HFFc6 (cell line): ENCODE results near the gene MYO7A. TPM values are rescaled to one million over a fixed set of nuclear protein-coding genes. Genes with fewer than 3 reads are reported as not detected.

Experiments
- DNase-seq: peaks from one replicate; pipeline ENCODE4 v3.0.0-alpha.2; 2018
- H3K27ac Mint-ChIP-seq: 2 replicates; pipeline ENCODE4 v1.8.0; 2020; ENCODE audit warnings: mild to moderate bottlenecking, mixed read lengths
- H3K27me3 Mint-ChIP-seq: 2 replicates; pipeline ENCODE4 v1.8.0; 2021; ENCODE audit warnings: mild to moderate bottlenecking, moderate library complexity, mixed read lengths; ENCODE audit not compliant: insufficient read depth
- H3K36me3 Mint-ChIP-seq: 2 replicates; pipeline ENCODE4 v1.8.0; 2021; ENCODE audit warnings: low read depth, mixed read lengths
- H3K4me1 Mint-ChIP-seq: 2 replicates; pipeline ENCODE4 v1.8.0; 2020; ENCODE audit warnings: low read depth, mixed read lengths
- H3K4me3 Mint-ChIP-seq: 2 replicates; pipeline ENCODE4 v1.8.0; 2020; ENCODE audit warnings: mild to moderate bottlenecking, moderate library complexity, mixed read lengths
- H3K9me3 Mint-ChIP-seq: 2 replicates; pipeline ENCODE4 v1.8.0; 2020; ENCODE audit warnings: mild to moderate bottlenecking, mixed read lengths
- total RNA-seq, 6 experiments: library from RNA; stranded (reverse); fragmentation: NEBNext Ultra II Directional; extraction: Animal tissue kit (Norgen Biotek cat#: 25700); gene quantifications; 2 replicates in 1 of 6; 3 replicates in 5 of 6; pipeline ENCODE4 v1.2.3, GENCODE V29; 2021
- TF ChIP-seq, protein P1 (sequence below): fragments of 200-600 bp; sonication (generic); IDR thresholded peaks from 2 replicates; pipeline ENCODE4 v1.5.0; 2021; ENCODE audit warnings: antibody characterized with exemption, mild to moderate bottlenecking

Gene MYO7A
- total RNA-seq, 6 experiments from 2014 or later: 0.05 to 0.09 TPM; not detected in 4

GRCh38 chr11:77142091-77142975 lies 14.3 kb downstream of the MYO7A start:
- no peak overlapping the region for H3K4me3 Mint-ChIP-seq
- H3K9me3 Mint-ChIP-seq: no peaks in the 10 kb centered on the region
- peaks cover 19% of the 10 kb centered on the region for H3K4me1 Mint-ChIP-seq
- no peaks in the 10 kb centered on the region for H3K36me3 Mint-ChIP-seq
- DNase-seq: no peak
- H3K27ac Mint-ChIP-seq: no peak overlapping the region
- TF ChIP-seq, protein P1, sequence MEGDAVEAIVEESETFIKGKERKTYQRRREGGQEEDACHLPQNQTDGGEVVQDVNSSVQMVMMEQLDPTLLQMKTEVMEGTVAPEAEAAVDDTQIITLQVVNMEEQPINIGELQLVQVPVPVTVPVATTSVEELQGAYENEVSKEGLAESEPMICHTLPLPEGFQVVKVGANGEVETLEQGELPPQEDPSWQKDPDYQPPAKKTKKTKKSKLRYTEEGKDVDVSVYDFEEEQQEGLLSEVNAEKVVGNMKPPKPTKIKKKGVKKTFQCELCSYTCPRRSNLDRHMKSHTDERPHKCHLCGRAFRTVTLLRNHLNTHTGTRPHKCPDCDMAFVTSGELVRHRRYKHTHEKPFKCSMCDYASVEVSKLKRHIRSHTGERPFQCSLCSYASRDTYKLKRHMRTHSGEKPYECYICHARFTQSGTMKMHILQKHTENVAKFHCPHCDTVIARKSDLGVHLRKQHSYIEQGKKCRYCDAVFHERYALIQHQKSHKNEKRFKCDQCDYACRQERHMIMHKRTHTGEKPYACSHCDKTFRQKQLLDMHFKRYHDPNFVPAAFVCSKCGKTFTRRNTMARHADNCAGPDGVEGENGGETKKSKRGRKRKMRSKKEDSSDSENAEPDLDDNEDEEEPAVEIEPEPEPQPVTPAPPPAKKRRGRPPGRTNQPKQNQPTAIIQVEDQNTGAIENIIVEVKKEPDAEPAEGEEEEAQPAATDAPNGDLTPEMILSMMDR: no peak
- H3K27me3 Mint-ChIP-seq: peaks cover 11% of the 10 kb centered on the region

- Mint-ChIP-seq H3K4me3 (no peak overlapping the region), H3K36me3 (no peaks in the 10 kb centered on the region), H3K27ac (no peak overlapping the region), H3K9me3 (no peaks in the 10 kb centered on the region), H3K27me3 (peaks cover 14% of the 10 kb centered on the region), H3K4me1 (peaks cover 19% of the 10 kb centered on the region)
- TF ChIP-seq, protein P1: no peak
- DNase-seq: no peak
Measured at GRCh38 chr11:77143405-77144020, 15.5 kb downstream of the MYO7A start.

DNA sequence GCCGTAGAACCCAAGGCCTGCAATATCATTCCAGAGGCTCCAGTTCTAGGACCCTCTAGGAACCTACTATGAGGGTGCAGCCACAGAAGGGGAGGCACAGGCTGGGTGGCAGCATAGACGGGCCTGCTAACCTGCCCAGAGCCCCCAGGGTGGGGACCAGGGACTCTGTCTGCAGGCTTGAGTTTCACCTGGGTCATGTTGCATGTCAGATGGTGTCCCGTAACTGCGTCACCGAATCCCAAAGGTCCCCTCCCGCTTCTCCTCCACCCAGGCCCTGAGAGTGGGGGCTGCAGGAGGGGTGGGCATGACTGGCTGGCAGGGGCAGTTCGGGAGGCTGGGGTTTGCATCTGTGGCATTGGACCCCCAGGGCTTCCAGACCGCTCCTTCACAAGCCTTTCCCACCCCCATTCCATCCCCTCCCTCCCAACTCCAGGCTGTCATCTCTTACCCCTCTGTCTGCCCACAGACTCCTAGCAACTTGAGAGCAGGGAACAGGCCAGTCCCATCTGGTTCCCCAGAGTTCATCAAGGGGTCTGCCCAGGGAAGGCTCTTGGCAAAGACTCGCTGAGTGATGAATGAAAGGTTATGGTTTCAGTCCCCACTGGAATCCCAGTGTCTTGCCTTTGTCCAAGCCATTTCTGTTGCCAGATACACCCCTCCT lies 16.3 kb downstream of the MYO7A start:
- DNase-seq: no peak
- no peak overlapping the region for H3K27ac Mint-ChIP-seq
- H3K27me3 Mint-ChIP-seq: peaks cover 14% of the 10 kb centered on the region
- peaks cover 19% of the 10 kb centered on the region for H3K4me1 Mint-ChIP-seq
- TF ChIP-seq, protein P1: no peak
- no peaks in the 10 kb centered on the region for H3K36me3 Mint-ChIP-seq
- no peaks in the 10 kb centered on the region for H3K9me3 Mint-ChIP-seq
- no peak overlapping the region for H3K4me3 Mint-ChIP-seq

DNA sequence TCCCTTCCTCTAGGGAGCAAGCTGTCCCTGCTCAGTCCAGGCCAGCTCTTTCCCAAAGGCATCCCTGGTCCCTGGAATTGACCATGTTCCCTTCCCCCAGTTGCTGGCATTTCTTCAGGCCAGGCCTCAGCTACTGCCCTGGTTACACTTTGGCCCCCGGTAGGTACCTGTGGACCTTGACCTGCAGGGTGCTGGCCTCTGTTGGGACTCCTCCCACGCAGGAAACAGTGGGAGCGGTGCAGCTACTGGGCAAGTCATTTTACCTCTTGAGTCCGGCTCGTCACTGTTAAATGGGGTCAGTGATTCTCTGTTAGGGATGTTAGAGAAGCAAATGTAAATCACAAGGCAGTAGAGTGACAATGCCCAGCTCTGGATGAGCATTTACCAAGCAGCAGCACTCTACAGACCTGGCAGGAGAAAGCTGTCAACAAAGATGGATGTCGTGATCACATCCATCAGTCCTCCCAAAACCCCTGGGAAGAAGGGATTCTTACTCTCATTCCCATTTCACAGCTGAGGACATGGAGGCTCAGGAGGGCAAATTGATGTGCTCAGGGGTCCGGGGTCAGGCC lies 16.9 kb downstream of the MYO7A start:
- Mint-ChIP-seq H3K27ac (no peak overlapping the region), H3K4me3 (no peak overlapping the region), H3K27me3 (peaks cover 14% of the 10 kb centered on the region), H3K9me3 (no peaks in the 10 kb centered on the region), H3K36me3 (no peaks in the 10 kb centered on the region), H3K4me1 (peaks cover 15% of the 10 kb centered on the region)
- TF ChIP-seq, protein P1: no peak
- DNase-seq: no peak

DNA sequence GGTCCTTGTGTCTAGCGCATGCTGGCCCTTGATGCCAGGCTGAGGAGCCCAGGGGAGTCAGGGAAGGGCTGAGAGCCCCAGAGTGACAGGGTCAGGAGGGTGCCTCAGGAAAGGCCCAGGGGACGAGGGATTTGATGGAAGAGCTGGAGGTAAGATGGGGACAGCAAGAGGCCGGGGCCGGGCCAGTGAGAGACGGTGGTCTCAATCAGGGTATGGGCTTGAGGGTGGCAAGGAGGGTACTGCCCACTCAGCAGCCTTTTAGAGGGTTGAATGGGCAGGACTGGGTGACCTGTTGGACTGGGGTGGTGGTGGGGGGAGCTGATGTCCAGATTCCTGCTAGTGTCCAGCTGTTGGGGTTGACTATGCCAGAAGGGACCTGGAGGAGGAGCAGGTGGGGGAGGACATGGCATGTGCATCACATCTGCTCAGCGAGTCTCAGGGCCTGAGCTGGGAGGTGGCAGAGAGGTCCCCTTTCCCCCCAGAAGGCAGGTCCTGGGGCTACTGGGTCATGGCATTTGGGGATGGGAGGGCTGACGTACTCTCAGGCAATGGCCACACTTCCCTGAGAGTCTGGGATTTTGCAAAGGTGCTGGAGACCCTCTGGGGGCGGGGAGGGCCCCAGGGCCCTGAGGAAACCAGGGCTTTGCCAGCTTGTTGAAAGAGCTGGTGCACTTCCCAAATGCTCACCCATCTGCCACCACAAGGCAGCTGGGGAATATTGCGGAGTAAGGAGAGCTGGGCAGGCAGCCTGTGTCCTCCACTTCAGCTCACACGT lies 18.4 kb downstream of the MYO7A start:
- peaks cover 6% of the 10 kb centered on the region; the same call in 1 of the 2 replicates for H3K4me1 Mint-ChIP-seq
- H3K36me3 Mint-ChIP-seq: no peaks in the 10 kb centered on the region
- no peak overlapping the region for H3K4me3 Mint-ChIP-seq
- no peak overlapping the region for H3K27ac Mint-ChIP-seq
- no peaks in the 10 kb centered on the region for H3K9me3 Mint-ChIP-seq
- no peak for DNase-seq
- TF ChIP-seq, protein P1: no peak
- H3K27me3 Mint-ChIP-seq: peaks cover 17% of the 10 kb centered on the region
